Measurements from ENCODE around the gene ANKS3. TPM values are rescaled to one million over a fixed set of nuclear protein-coding genes. Genes with fewer than 3 reads are reported as not detected.

Gene ANKS3
- total RNA-seq, 4 donors from 2014 or later = 6.7 to 16.6 (median 9.0) TPM

GRCh38 chr16:4728676-4729075 lies 5.4 kb downstream of the ANKS3 start:
- in situ Hi-C loops (cut with MboI; ENCODE audit: low sequenced_read_pairs in 4 of 4) (no loop called here), intact Hi-C loops (cut with DNase I; ENCODE audit: low total_unique reads) (loop anchor here (10.0 kb wide), 1 partner anchor 1994 kb away; no protein-coding TSS in a partner anchor)
- TF ChIP-seq POLR2A (IDR thresholded peaks at IDR 0.05) = no peak
- no peak for TF ChIP-seq CTCF (IDR thresholded peaks at IDR 0.05 in 4 of 5, conservative IDR thresholded peaks at IDR 0.05 in 1 of 5)
- no peak for DNase-seq
- H3K36me3 ChIP-seq = peaks cover 0 to 39% of the 10 kb centered on the region in 2 donors
- H3K4me3 ChIP-seq = no peak overlapping the region
- no peaks in the 10 kb centered on the region for H3K9me3 ChIP-seq
- H3K27me3 ChIP-seq = no peaks in the 10 kb centered on the region
- peaks cover 6 to 8% of the 10 kb centered on the region in 2 donors for H3K4me1 ChIP-seq
- H3K27ac ChIP-seq = no peak overlapping the region
- ATAC-seq = no peak

- TF ChIP-seq POLR2A (IDR thresholded peaks at IDR 0.05) = no peak
- no peak for TF ChIP-seq CTCF (IDR thresholded peaks at IDR 0.05 in 4 of 5, conservative IDR thresholded peaks at IDR 0.05 in 1 of 5)
- no peak for ATAC-seq
Observed at GRCh38 chr16:4726616-4727015, 7.5 kb downstream of the ANKS3 start.

GRCh38 chr16:4724661-4725270 lies 9.3 kb downstream of the ANKS3 start:
- ATAC-seq = no peak
- Histone ChIP-seq H3K4me1 (no peaks in the 10 kb centered on the region), H3K27me3 (no peaks in the 10 kb centered on the region), H3K27ac (no peak overlapping the region), H3K36me3 (peaks cover 0 to 42% of the 10 kb centered on the region in 2 donors), H3K9me3 (no peaks in the 10 kb centered on the region), H3K4me3 (no peak overlapping the region)
- in situ Hi-C loops (cut with MboI; ENCODE audit: low sequenced_read_pairs in 4 of 4) = no loop called here
- intact Hi-C loops (cut with DNase I; ENCODE audit: low total_unique reads) = loop anchor here (10.0 kb wide), 1 partner anchor 1990 kb away; no protein-coding TSS in a partner anchor
- no peak for DNase-seq
- TF ChIP-seq POLR2A (IDR thresholded peaks at IDR 0.05) (no peak), CTCF (IDR thresholded peaks at IDR 0.05 in 4 of 5, conservative IDR thresholded peaks at IDR 0.05 in 1 of 5) (no peak)

More at GRCh38 chr16:4726616-4727015, 7.5 kb downstream of the ANKS3 start:
- intact Hi-C loops (cut with DNase I; ENCODE audit: low total_unique reads) (loop anchor here (10.0 kb wide), 1 partner anchor 1992 kb away; no protein-coding TSS in a partner anchor), in situ Hi-C loops (cut with MboI; ENCODE audit: low sequenced_read_pairs in 4 of 4) (no loop called here)
- no peaks in the 10 kb centered on the region for H3K27me3 ChIP-seq
- H3K27ac ChIP-seq = no peak overlapping the region
- no peaks in the 10 kb centered on the region for H3K4me1 ChIP-seq
- no peak overlapping the region for H3K4me3 ChIP-seq
- no peaks in the 10 kb centered on the region for H3K9me3 ChIP-seq
- no peak for DNase-seq
- H3K36me3 ChIP-seq = peaks cover 0 to 48% of the 10 kb centered on the region in 2 donors

GRCh38 chr16:4723071-4723767 lies 10.9 kb downstream of the ANKS3 start:
- intact Hi-C loops (cut with DNase I; ENCODE audit: low total_unique reads) (loop anchor here (10.0 kb wide), 1 partner anchor 1988 kb away; no protein-coding TSS in a partner anchor), in situ Hi-C loops (cut with MboI; ENCODE audit: low sequenced_read_pairs in 4 of 4) (no loop called here)
- Histone ChIP-seq H3K27ac (no peak overlapping the region), H3K4me1 (no peaks in the 10 kb centered on the region), H3K36me3 (peaks cover 0 to 37% of the 10 kb centered on the region in 2 donors), H3K9me3 (no peaks in the 10 kb centered on the region), H3K27me3 (no peaks in the 10 kb centered on the region), H3K4me3 (no peak overlapping the region)
- DNase-seq (no peak), ATAC-seq (no peak)
- TF ChIP-seq POLR2A (IDR thresholded peaks at IDR 0.05) = no peak
- no peak for TF ChIP-seq CTCF (IDR thresholded peaks at IDR 0.05 in 4 of 5, conservative IDR thresholded peaks at IDR 0.05 in 1 of 5)

Data from gastrocnemius medialis (tissue), 4 donors.